T-helper 2 cell treated with Interferon-gamma antibody and Interleukin-4, amounts not matched to agents 5 μg/mL and 100 μg/mL, for 36 hours (primary cell): ENCODE data around the gene GAB1.

ENCODE experiments used
- DNase-seq: peaks from one replicate; pipeline ENCODE4 v3.0.0; 2021; ENCODE audit warnings: low spot score
- H3K27ac Mint-ChIP-seq: one replicate; pipeline ENCODE4 v1.8.0; 2021; ENCODE audit warnings: mild to moderate bottlenecking, mixed read lengths
- H3K27me3 Mint-ChIP-seq: one replicate; pipeline ENCODE4 v1.8.0; 2021; ENCODE audit warnings: low read depth, mixed read lengths
- H3K36me3 Mint-ChIP-seq: one replicate; pipeline ENCODE4 v1.8.0; 2021; ENCODE audit warnings: low read depth, mixed read lengths
- H3K4me1 Mint-ChIP-seq: one replicate; pipeline ENCODE4 v1.8.0; 2021; ENCODE audit warnings: low read depth, mixed read lengths
- H3K4me3 Mint-ChIP-seq: one replicate; pipeline ENCODE4 v1.8.0; 2022; ENCODE audit warnings: mild to moderate bottlenecking, moderate library complexity, mixed read lengths
- H3K9me3 Mint-ChIP-seq: one replicate; pipeline ENCODE4 v1.8.0; 2021; ENCODE audit warnings: mixed read lengths

GAB1 gene

GRCh38 chr4:143358419-143358818 is 21.7 kb downstream of the GAB1 start:
- no peak for DNase-seq
- Mint-ChIP-seq H3K36me3 (no peaks in the 10 kb centered on the region), H3K27me3 (peaks cover 7% of the 10 kb centered on the region), H3K4me1 (peaks cover 18% of the 10 kb centered on the region), H3K9me3 (no peaks in the 10 kb centered on the region), H3K27ac (no peak overlapping the region), H3K4me3 (no peak overlapping the region)

- peak; percentile 47 for DNase-seq
- H3K36me3 Mint-ChIP-seq, result no peaks in the 10 kb centered on the region
- no peaks in the 10 kb centered on the region for H3K9me3 Mint-ChIP-seq
- H3K27me3 Mint-ChIP-seq, result peaks cover 3% of the 10 kb centered on the region
- peak overlapping the region; percentile 57 for H3K4me3 Mint-ChIP-seq
- H3K4me1 Mint-ChIP-seq, result peaks cover 18% of the 10 kb centered on the region
- peak overlapping the region; percentile 64 for H3K27ac Mint-ChIP-seq
Measured at GRCh38 chr4:143358923-143359643, 22.4 kb downstream of the GAB1 start.

GRCh38 chr4:143359644-143360193 is 23.0 kb downstream of the GAB1 start:
- Mint-ChIP-seq H3K27ac (peak overlapping the region; percentile 64), H3K4me1 (peaks cover 18% of the 10 kb centered on the region), H3K36me3 (no peaks in the 10 kb centered on the region), H3K4me3 (peak overlapping the region; percentile 57), H3K27me3 (no peaks in the 10 kb centered on the region), H3K9me3 (no peaks in the 10 kb centered on the region)
- DNase-seq, result no peak

- no peaks in the 10 kb centered on the region for H3K36me3 Mint-ChIP-seq
- no peaks in the 10 kb centered on the region for H3K9me3 Mint-ChIP-seq
- DNase-seq, result no peak
Measured at GRCh38 chr4:143360838-143361625, 24.4 kb downstream of the GAB1 start.

GRCh38 chr4:143362349-143363046 is 25.8 kb downstream of the GAB1 start:
- Mint-ChIP-seq H3K4me1 (peaks cover 18% of the 10 kb centered on the region), H3K27me3 (no peaks in the 10 kb centered on the region), H3K36me3 (no peaks in the 10 kb centered on the region), H3K4me3 (no peak overlapping the region), H3K9me3 (no peaks in the 10 kb centered on the region), H3K27ac (no peak overlapping the region)
- DNase-seq, result no peak

More at GRCh38 chr4:143360838-143361625, 24.4 kb downstream of the GAB1 start:
- H3K4me3 Mint-ChIP-seq, result no peak overlapping the region
- no peaks in the 10 kb centered on the region for H3K27me3 Mint-ChIP-seq
- H3K4me1 Mint-ChIP-seq, result peaks cover 18% of the 10 kb centered on the region
- H3K27ac Mint-ChIP-seq, result no peak overlapping the region

- DNase-seq, result no peak
- Mint-ChIP-seq H3K27me3 (no peaks in the 10 kb centered on the region), H3K27ac (no peak overlapping the region), H3K9me3 (no peaks in the 10 kb centered on the region), H3K36me3 (no peaks in the 10 kb centered on the region), H3K4me1 (peaks cover 18% of the 10 kb centered on the region), H3K4me3 (no peak overlapping the region)
Measured at GRCh38 chr4:143363332-143363731, 26.7 kb downstream of the GAB1 start.

- Mint-ChIP-seq H3K4me1 (peaks cover 11% of the 10 kb centered on the region), H3K27me3 (no peaks in the 10 kb centered on the region), H3K27ac (no peak overlapping the region), H3K36me3 (no peaks in the 10 kb centered on the region), H3K4me3 (no peak overlapping the region), H3K9me3 (no peaks in the 10 kb centered on the region)
- no peak for DNase-seq
Measured at GRCh38 chr4:143364063-143364462, 27.4 kb downstream of the GAB1 start.

GRCh38 chr4:143367863-143368262 is 31.2 kb downstream of the GAB1 start:
- no peak overlapping the region for H3K4me3 Mint-ChIP-seq
- no peak overlapping the region for H3K27ac Mint-ChIP-seq
- no peaks in the 10 kb centered on the region for H3K27me3 Mint-ChIP-seq

GRCh38 chr4:143369552-143369951 is 32.9 kb downstream of the GAB1 start:
- Mint-ChIP-seq H3K9me3 (no peaks in the 10 kb centered on the region), H3K4me3 (no peak overlapping the region), H3K4me1 (no peaks in the 10 kb centered on the region), H3K27me3 (no peaks in the 10 kb centered on the region), H3K36me3 (no peaks in the 10 kb centered on the region), H3K27ac (no peak overlapping the region)
- no peak for DNase-seq

More at GRCh38 chr4:143367863-143368262, 31.2 kb downstream of the GAB1 start:
- no peak for DNase-seq
- no peaks in the 10 kb centered on the region for H3K9me3 Mint-ChIP-seq
- no peaks in the 10 kb centered on the region for H3K36me3 Mint-ChIP-seq
- H3K4me1 Mint-ChIP-seq, result no peaks in the 10 kb centered on the region

- Mint-ChIP-seq H3K27me3 (no peaks in the 10 kb centered on the region), H3K4me1 (peaks cover 2% of the 10 kb centered on the region), H3K27ac (no peak overlapping the region), H3K9me3 (no peaks in the 10 kb centered on the region), H3K36me3 (no peaks in the 10 kb centered on the region), H3K4me3 (no peak overlapping the region)
- no peak for DNase-seq
Measured at GRCh38 chr4:143372093-143372915, 35.6 kb downstream of the GAB1 start.

- Mint-ChIP-seq H3K9me3 (no peaks in the 10 kb centered on the region), H3K4me1 (peaks cover 2% of the 10 kb centered on the region)
Measured at GRCh38 chr4:143374255-143374654, 37.6 kb downstream of the GAB1 start.

GRCh38 chr4:143374771-143375170 is 38.1 kb downstream of the GAB1 start:
- H3K4me1 Mint-ChIP-seq, result peaks cover 2% of the 10 kb centered on the region
- no peak for DNase-seq
- H3K36me3 Mint-ChIP-seq, result no peaks in the 10 kb centered on the region
- no peak overlapping the region for H3K4me3 Mint-ChIP-seq
- H3K9me3 Mint-ChIP-seq, result no peaks in the 10 kb centered on the region
- H3K27ac Mint-ChIP-seq, result no peak overlapping the region
- no peaks in the 10 kb centered on the region for H3K27me3 Mint-ChIP-seq

More at GRCh38 chr4:143374255-143374654, 37.6 kb downstream of the GAB1 start:
- DNase-seq, result no peak
- H3K36me3 Mint-ChIP-seq, result no peaks in the 10 kb centered on the region
- no peak overlapping the region for H3K27ac Mint-ChIP-seq
- H3K27me3 Mint-ChIP-seq, result no peaks in the 10 kb centered on the region
- no peak overlapping the region for H3K4me3 Mint-ChIP-seq
